SK-N-SH (cell line): Measurements from ENCODE around the gene SNRNP27. TPM values are rescaled to one million over a fixed set of nuclear protein-coding genes. Genes with fewer than 3 reads are reported as not detected.

Experiments
- CTCF ChIA-PET: fragments of 300-600, 350-600 bp; formaldehyde crosslinking; extraction: SDS; loops from one replicate; lab custom pipeline; 2021; lab: Yijun Ruan, JAX
- POLR2A ChIA-PET: fragments of 350-600 bp; sonication (Branson Sonifier 250); formaldehyde crosslinking; extraction: SDS; loops from one replicate; lab custom pipeline; 2020; ENCODE audit warnings: antibody characterized with exemption, inconsistent platforms; lab: Yijun Ruan, JAX
- DNase-seq: peaks from one replicate; pipeline ENCODE4 v3.0.0; 2012
- H2AFZ ChIP-seq: fragments of 200-600 bp; sonication (generic); 2 replicates; pipeline ENCODE4 v1.8.1; 2016; ENCODE audit warnings: antibody characterized with exemption, mild to moderate bottlenecking, low read depth
- H3F3A ChIP-seq: fragments of 200-600 bp; sonication (generic); replicated peaks from 2 replicates; pipeline ENCODE3; 2016; ENCODE audit warnings: antibody characterized with exemption, mild to moderate bottlenecking; ENCODE audit not compliant: insufficient read depth
- H3K27ac ChIP-seq, 2 experiments: fragments of 200-500 bp in 1 of 2; fragments of 200-600 bp in 1 of 2; sonication (Bioruptor generic) in 1 of 2; sonication (generic), shearing (Covaris generic) in 1 of 2; 2 replicates each; pipeline versions ENCODE4 v1.5.1 to v1.6.1; 2014 to 2016; ENCODE audit warnings: low read depth in 2 of 2, inconsistent platforms in 1 of 2, low read length in 1 of 2, mild to moderate bottlenecking in 1 of 2, mixed read lengths in 1 of 2
- H3K27me3 ChIP-seq: fragments of 200-600 bp; sonication (generic), shearing (Covaris generic); 2 replicates; pipeline ENCODE4 v1.6.1; 2016; ENCODE audit warnings: mixed run types; ENCODE audit not compliant: insufficient read depth
- H3K36me3 ChIP-seq, 2 experiments: fragments of 200-500 bp in 1 of 2; fragments of 200-600 bp in 1 of 2; sonication (Bioruptor generic) in 1 of 2; sonication (generic) in 1 of 2; replicated peaks in 1 of 2; 2 replicates each; pipeline versions ENCODE3 to v1.5.1; 2014 to 2016; ENCODE audit warnings: low read length in 1 of 2, mild to moderate bottlenecking in 1 of 2; ENCODE audit not compliant: insufficient read depth in 2 of 2, control insufficient read depth in 1 of 2
- H3K4me1 ChIP-seq, 2 experiments: fragments of 200-500 bp in 1 of 2; fragments of 200-600 bp in 1 of 2; sonication (Bioruptor generic) in 1 of 2; sonication (generic), shearing (Covaris generic) in 1 of 2; 2 replicates each; pipeline versions ENCODE4 v1.5.1 to v1.6.1; 2014 to 2016; ENCODE audit warnings: low read depth in 1 of 2, low read length in 1 of 2, mixed run types in 1 of 2; ENCODE audit not compliant: insufficient read depth in 2 of 2, control insufficient read depth in 1 of 2
- H3K4me2 ChIP-seq: fragments of 200-600 bp; sonication (generic), shearing (Covaris generic); 2 replicates; pipeline ENCODE4 v1.6.1; 2017; ENCODE audit warnings: mixed run types
- H3K4me3 ChIP-seq, 2 experiments: fragments of 200-500 bp in 1 of 2; fragments of 200-600 bp in 1 of 2; sonication (Bioruptor generic) in 1 of 2; sonication (generic), shearing (Covaris generic) in 1 of 2; 2 replicates each; pipeline versions ENCODE4 v1.5.1 to v1.8.1; 2014 to 2016; ENCODE audit warnings: low read depth in 2 of 2, inconsistent platforms in 1 of 2, low read length in 1 of 2, mild to moderate bottlenecking in 1 of 2, mixed read lengths in 1 of 2, moderate library complexity in 1 of 2
- H3K79me2 ChIP-seq: fragments of 200-600 bp; sonication (generic); 2 replicates; pipeline ENCODE4 v1.8.1; 2017; ENCODE audit warnings: mild to moderate bottlenecking; ENCODE audit not compliant: insufficient read depth
- H3K9ac ChIP-seq: fragments of 200-600 bp; sonication (generic); 2 replicates; pipeline ENCODE4 v1.6.1; 2017; ENCODE audit warnings: mixed run types
- H3K9me2 ChIP-seq: fragments of 200-600 bp; sonication (generic); 2 replicates; pipeline ENCODE4 v1.6.1; 2017; ENCODE audit warnings: mixed run types
- H3K9me3 ChIP-seq: fragments of 200-600 bp; sonication (generic); 2 replicates; pipeline ENCODE4 v1.6.1; 2017; ENCODE audit warnings: mixed run types, mild to moderate bottlenecking, moderate library complexity
- H4K20me1 ChIP-seq: fragments of 200-600 bp; sonication (generic); 2 replicates; pipeline ENCODE4 v1.6.1; 2017; ENCODE audit warnings: mild to moderate bottlenecking, mixed run types; ENCODE audit not compliant: insufficient read depth
- FOXM1 ChIP-seq: IDR thresholded peaks from 2 replicates; pipeline ENCODE4 v1.4.0; 2012; ENCODE audit warnings: low read depth, mild to moderate bottlenecking
- IRF3 ChIP-seq: fragments of 150-350 bp; IDR thresholded peaks from 2 replicates; pipeline ENCODE4 v1.6.1; 2016; ENCODE audit warnings: mild to moderate bottlenecking, low read depth, low read length
- MXI1 ChIP-seq: IDR thresholded peaks from 2 replicates; pipeline ENCODE4 v1.6.1; 2012; ENCODE audit warnings: mild to moderate bottlenecking, low read depth, low read length, improper control_type of control experiment
- NFIC ChIP-seq: IDR thresholded peaks from 2 replicates; pipeline ENCODE4 v1.4.0; 2012; ENCODE audit warnings: borderline replicate concordance
- PBX3 ChIP-seq: IDR thresholded peaks from 2 replicates; pipeline ENCODE4; 2012
- USF2 ChIP-seq: fragments of 150-350 bp; IDR thresholded peaks from 2 replicates; pipeline ENCODE4 v1.6.1; 2017; ENCODE audit warnings: antibody characterized with exemption, low read length, low read depth, borderline replicate concordance
- WGBS: methylation state at CpG from one replicate; pipeline ENCODE4 v1.1.6; 2017; ENCODE audit warnings: low lambda C conversion rate; 5-methylcytosine and 5-hydroxymethylcytosine counted together
- polyA plus RNA-seq, 3 experiments: library from polyadenylated mRNA; depleted of rRNA; stranded (reverse); fragments of >200 nt; gene quantifications; 2 replicates each; pipeline ENCODE4 v1.2.3, GENCODE V29; 2012

SNRNP27 gene
- polyA plus RNA-seq, 1 of the 3 experiments (the other 2 are of a cell fraction): 68.4 TPM

GRCh38 chr2:69893684-69894551, at the start of gene SNRNP27 (continued):
- TF ChIP-seq PBX3 (peak; percentile 20; the same call in 1 of the 2 replicates), NFIC (no peak), MXI1 (peak; percentile 67; the same call in 1 of the 2 replicates), FOXM1 (no peak)

GRCh38 chr2:69843993-69844392, 49.8 kb upstream of the SNRNP27 start:
- peaks cover 50 to 60% of the 10 kb centered on the region in 2 experiments for H3K36me3 ChIP-seq
- ChIA-PET POLR2A (no interaction called here), CTCF (interaction anchor here (0.9 to 1.6 kb wide), 2 partner anchors 27 to 119 kb away, joined by 3 to 5 read pairs; no protein-coding TSS in a partner anchor)
- no peaks in the 10 kb centered on the region for H3K79me2 ChIP-seq
- no peak overlapping the region for H3K4me3 ChIP-seq
- H3K9ac ChIP-seq: no peak overlapping the region
- no peaks in the 10 kb centered on the region for H3K27me3 ChIP-seq
- TF ChIP-seq PBX3 (no peak), USF2 (no peak)
- no peaks in the 10 kb centered on the region for H3K9me2 ChIP-seq
- H3K4me1 ChIP-seq: no peaks in the 10 kb centered on the region
- no peaks in the 10 kb centered on the region for H3K9me3 ChIP-seq
- no peak overlapping the region for H3K4me2 ChIP-seq
- no peaks in the 10 kb centered on the region for H3F3A ChIP-seq
- no peak overlapping the region for H2AFZ ChIP-seq
- no peak overlapping the region for H3K27ac ChIP-seq
- DNase-seq: no peak
- H4K20me1 ChIP-seq: no peaks in the 10 kb centered on the region

GRCh38 chr2:69844560-69844959, 49.2 kb upstream of the SNRNP27 start:
- ChIA-PET POLR2A (no interaction called here), CTCF (interaction anchor here (1.1 to 1.6 kb wide), 2 partner anchors 28 to 120 kb away, joined by 3 read pairs; no protein-coding TSS in a partner anchor)
- no peak overlapping the region for H3K4me2 ChIP-seq
- no peaks in the 10 kb centered on the region for H3K27me3 ChIP-seq
- H3F3A ChIP-seq: no peaks in the 10 kb centered on the region
- H3K79me2 ChIP-seq: no peaks in the 10 kb centered on the region
- no peak overlapping the region for H3K27ac ChIP-seq
- no peak overlapping the region for H3K9ac ChIP-seq
- H3K4me1 ChIP-seq: no peaks in the 10 kb centered on the region
- no peaks in the 10 kb centered on the region for H3K9me2 ChIP-seq
- H3K4me3 ChIP-seq: no peak overlapping the region
- no peak for TF ChIP-seq IRF3
- no peak overlapping the region for H2AFZ ChIP-seq
- H3K36me3 ChIP-seq: peaks cover 48 to 55% of the 10 kb centered on the region in 2 experiments
- H4K20me1 ChIP-seq: no peaks in the 10 kb centered on the region
- WGBS: 94% methylated on average over 3 of the region's 3 CpGs
- no peak for DNase-seq
- no peaks in the 10 kb centered on the region for H3K9me3 ChIP-seq
